Measurements from ENCODE around the gene KIAA0040.

The KIAA0040 gene

GRCh38 chr1:175192630-175193526 lies at the start of gene KIAA0040:
Gene KIAA0040, minus strand, starts transcription at chr1:175192776. Its CDS starts 31,763 bp downstream, at chr1:175161013.
- DNase-seq, result peak; percentile 61

- no peak for DNase-seq
Observed at GRCh38 chr1:175237389-175237788, 44.8 kb upstream of the KIAA0040 start.

GRCh38 chr1:175234639-175235038 lies 42.1 kb upstream of the KIAA0040 start:
- no peak for DNase-seq

GRCh38 chr1:175232335-175232734 lies 39.8 kb upstream of the KIAA0040 start:
- DNase-seq, result no peak

- no peak for DNase-seq
Observed at GRCh38 chr1:175225805-175226129, 33.2 kb upstream of the KIAA0040 start.

- DNase-seq, result no peak
Observed at GRCh38 chr1:175222296-175222938, 29.8 kb upstream of the KIAA0040 start.

- DNase-seq, result no peak
Observed at GRCh38 chr1:175221557-175222175, 29.1 kb upstream of the KIAA0040 start.

GRCh38 chr1:175220853-175221556 lies 28.4 kb upstream of the KIAA0040 start:
- no peak for DNase-seq

- DNase-seq, result no peak
Observed at GRCh38 chr1:175219774-175220173, 27.2 kb upstream of the KIAA0040 start.

GRCh38 chr1:175218786-175219434 lies 26.3 kb upstream of the KIAA0040 start:
- DNase-seq, result no peak

GRCh38 chr1:175217721-175218531 lies 25.4 kb upstream of the KIAA0040 start:
- DNase-seq, result no peak

GRCh38 chr1:175216444-175216843 lies 23.9 kb upstream of the KIAA0040 start:
- DNase-seq, result no peak

- DNase-seq, result no peak
Observed at GRCh38 chr1:175211656-175212055, 19.1 kb upstream of the KIAA0040 start.

- DNase-seq, result no peak
Observed at GRCh38 chr1:175210744-175211143, 18.2 kb upstream of the KIAA0040 start.

- DNase-seq, result no peak
Observed at GRCh38 chr1:175209493-175209921, 16.9 kb upstream of the KIAA0040 start.

GRCh38 chr1:175208773-175209492 lies 16.4 kb upstream of the KIAA0040 start:
- peak; percentile 35 for DNase-seq

GRCh38 chr1:175207971-175208370 lies 15.4 kb upstream of the KIAA0040 start:
- DNase-seq, result no peak

- no peak for DNase-seq
Observed at GRCh38 chr1:175206687-175207086, 14.1 kb upstream of the KIAA0040 start.

- no peak for DNase-seq
Observed at GRCh38 chr1:175204330-175204729, 11.8 kb upstream of the KIAA0040 start.

- no peak for DNase-seq
Observed at GRCh38 chr1:175203570-175204068, 11.0 kb upstream of the KIAA0040 start.
